GM18502 (cell line): ENCODE measurements around the gene ZNF580.

ENCODE experiments used
- ATAC-seq: cut with Tn5 transposase; IDR thresholded peaks from one replicate; pipeline ENCODE4 v1.9.1; 2021; ENCODE audit warnings: mild to moderate bottlenecking; ENCODE audit not compliant: unreplicated experiment, poor library complexity

The ZNF580 gene

GRCh38 chr19:55644191-55644833 is 3.5 kb downstream of the ZNF580 start:
- ATAC-seq, result no peak

- no peak for ATAC-seq
Observed at GRCh38 chr19:55644842-55645511, 4.2 kb downstream of the ZNF580 start.

GRCh38 chr19:55645512-55645881 is 4.7 kb downstream of the ZNF580 start:
- ATAC-seq, result no peak

GRCh38 chr19:55646889-55647731 is 6.3 kb downstream of the ZNF580 start:
- ATAC-seq, result no peak

GRCh38 chr19:55647732-55648584 is 7.2 kb downstream of the ZNF580 start, which contains the start of gene CCDC106:
CCDC106 (plus strand) TSS chr19:55648212; CDS start chr19:55649047, 835 bp downstream.
- peak; percentile 34 for ATAC-seq

- no peak for ATAC-seq
Observed at GRCh38 chr19:55648585-55649267, 7.9 kb downstream of the ZNF580 start.

GRCh38 chr19:55649268-55650125 is 8.7 kb downstream of the ZNF580 start:
- no peak for ATAC-seq

- ATAC-seq, result no peak
Observed at GRCh38 chr19:55650126-55650557, 9.3 kb downstream of the ZNF580 start.

GRCh38 chr19:55650602-55651230 is 9.9 kb downstream of the ZNF580 start:
- no peak for ATAC-seq

GRCh38 chr19:55651236-55651635 is 10.4 kb downstream of the ZNF580 start:
- ATAC-seq, result no peak

GRCh38 chr19:55652311-55653128 is 11.7 kb downstream of the ZNF580 start:
- ATAC-seq, result no peak

- peak; percentile 43 for ATAC-seq
Observed at GRCh38 chr19:55653651-55654322, 13.0 kb downstream of the ZNF580 start.

- ATAC-seq, result peak; percentile 57
Observed at GRCh38 chr19:55654323-55654867, 13.6 kb downstream of the ZNF580 start.

GRCh38 chr19:55654868-55655647 is 14.3 kb downstream of the ZNF580 start, which contains the start of gene U2AF2:
U2AF2 (plus strand) TSS chr19:55655035; CDS start chr19:55655105, 70 bp downstream.
- ATAC-seq, result peak; percentile 42

GRCh38 chr19:55655648-55656040 is 14.8 kb downstream of the ZNF580 start:
- ATAC-seq, result no peak

- ATAC-seq, result no peak
Observed at GRCh38 chr19:55656552-55656951, 15.8 kb downstream of the ZNF580 start.
